Suprapubic skin (tissue), 4 donors: ENCODE results near the gene OSBPL6.

Experiments used
- EP300 ChIP-seq: sonication (generic); formaldehyde crosslinking; IDR thresholded peaks from one replicate; pipeline ENCODE4 v1.6.1; 2017; ENCODE audit warnings: antibody characterized with exemption
- POLR2AphosphoS5 ChIP-seq, 3 donors: sonication (generic); formaldehyde crosslinking; IDR thresholded peaks; one replicate each; pipeline ENCODE4 v1.6.1; 2017; ENCODE audit warnings: antibody characterized with exemption in 3 of 3
- TF ChIP-seq, protein P1 (sequence below), 2 donors: fragments of 200-600 bp in 1 of 2; fragments of 450-650 bp in 1 of 2; sonication (generic) in 1 of 2; IDR thresholded peaks; one replicate each; pipeline ENCODE4 v1.5.1; 2016 to 2019; ENCODE audit warnings: antibody characterized with exemption in 2 of 2, mild to moderate bottlenecking in 1 of 2, moderate library complexity in 1 of 2

DNA sequence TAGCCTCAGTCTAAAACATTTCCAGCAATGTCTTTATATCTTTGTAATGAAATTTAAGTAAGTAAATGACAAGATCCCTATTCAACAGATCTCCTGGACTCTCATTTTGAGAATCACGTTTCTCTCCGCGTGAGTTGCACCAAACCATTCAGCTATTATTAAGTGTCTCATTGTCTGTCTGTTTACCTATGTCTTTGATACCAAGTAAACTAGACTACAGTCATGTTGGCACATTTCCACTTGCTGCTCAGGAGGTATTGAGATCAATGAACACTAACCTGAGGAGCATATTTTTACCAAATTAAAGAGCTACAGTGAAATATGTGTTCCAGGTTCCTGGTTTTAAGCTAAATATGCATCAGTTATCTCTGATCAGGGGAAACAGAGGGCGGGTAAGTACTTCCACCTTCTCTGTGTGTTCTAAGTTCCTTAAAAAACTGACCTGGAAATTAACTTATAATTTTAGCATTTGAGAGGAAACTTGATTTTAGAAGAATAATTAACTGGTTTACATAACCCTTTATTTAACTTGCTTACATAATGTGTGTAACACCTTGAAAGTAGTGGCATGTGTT lies 125.8 kb downstream of the OSBPL6 start:
- TF ChIP-seq POLR2AphosphoS5 (IDR thresholded peaks at IDR 0.05) (no peak), EP300 (no peak)
- TF ChIP-seq, protein P1, sequence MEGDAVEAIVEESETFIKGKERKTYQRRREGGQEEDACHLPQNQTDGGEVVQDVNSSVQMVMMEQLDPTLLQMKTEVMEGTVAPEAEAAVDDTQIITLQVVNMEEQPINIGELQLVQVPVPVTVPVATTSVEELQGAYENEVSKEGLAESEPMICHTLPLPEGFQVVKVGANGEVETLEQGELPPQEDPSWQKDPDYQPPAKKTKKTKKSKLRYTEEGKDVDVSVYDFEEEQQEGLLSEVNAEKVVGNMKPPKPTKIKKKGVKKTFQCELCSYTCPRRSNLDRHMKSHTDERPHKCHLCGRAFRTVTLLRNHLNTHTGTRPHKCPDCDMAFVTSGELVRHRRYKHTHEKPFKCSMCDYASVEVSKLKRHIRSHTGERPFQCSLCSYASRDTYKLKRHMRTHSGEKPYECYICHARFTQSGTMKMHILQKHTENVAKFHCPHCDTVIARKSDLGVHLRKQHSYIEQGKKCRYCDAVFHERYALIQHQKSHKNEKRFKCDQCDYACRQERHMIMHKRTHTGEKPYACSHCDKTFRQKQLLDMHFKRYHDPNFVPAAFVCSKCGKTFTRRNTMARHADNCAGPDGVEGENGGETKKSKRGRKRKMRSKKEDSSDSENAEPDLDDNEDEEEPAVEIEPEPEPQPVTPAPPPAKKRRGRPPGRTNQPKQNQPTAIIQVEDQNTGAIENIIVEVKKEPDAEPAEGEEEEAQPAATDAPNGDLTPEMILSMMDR (IDR thresholded peaks at IDR 0.05): no peak
